Stimulated activated CD8-positive, alpha-beta memory T cell treated with anti-CD3 and anti-CD28 coated beads, Interleukin-12 subunit alpha, Interleukin-12 subunit beta, amount 100 ng/mL, for 24 hours (primary cell): ENCODE results near the gene DUOX2.
"Not testable (repeated sequence)": the region's sequence is repeated elsewhere in the genome, so short reads cannot be mapped to it uniquely, and the experiment has no call there.

ENCODE experiments used
- DNase-seq: peaks from one replicate; pipeline ENCODE4 v3.0.0-alpha.2; 2020; ENCODE audit errors: extremely low read depth

Gene DUOX2

DNA sequence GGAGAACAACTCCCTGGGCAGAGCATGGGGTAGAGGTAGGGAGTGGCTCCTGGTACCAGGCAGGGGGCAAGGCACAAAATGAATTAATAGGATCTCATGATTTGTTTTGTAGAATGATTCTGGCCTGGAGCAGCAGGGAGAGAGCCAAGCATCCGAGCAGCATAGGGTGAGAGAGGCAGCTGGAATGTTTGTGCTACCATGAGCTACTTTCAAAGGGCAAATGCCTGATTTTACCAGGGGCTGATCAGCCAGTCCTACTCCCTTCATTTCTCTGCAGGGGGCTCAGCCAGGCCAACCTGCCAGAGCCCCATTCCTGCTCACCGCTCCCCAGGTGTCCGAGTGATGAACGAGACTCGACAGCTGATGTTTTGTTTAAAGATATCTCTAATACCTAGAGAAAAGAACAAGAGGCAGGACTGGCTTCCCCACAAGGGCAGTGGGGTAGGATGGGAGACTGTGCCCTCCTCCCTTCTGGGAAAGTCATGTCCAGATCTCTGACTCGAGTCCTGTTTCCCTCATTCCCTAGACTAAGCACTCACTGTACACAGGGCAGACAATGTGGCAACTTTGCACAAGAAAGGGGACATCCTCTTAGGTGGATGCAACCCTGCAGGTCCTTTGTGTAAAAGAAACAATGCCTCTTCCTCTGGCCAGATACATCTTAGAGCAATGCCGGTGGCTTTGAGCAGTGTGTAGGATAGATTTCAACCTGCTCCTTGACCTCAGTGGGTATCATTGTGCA, 12.9 kb downstream of the DUOX2 start:
- no peak for DNase-seq

GRCh38 chr15:45099549-45100165, 14.3 kb downstream of the DUOX2 start:
- DNase-seq: no peak

- DNase-seq: no peak
These were observed 16.5 kb downstream of the DUOX2 start for GRCh38 chr15:45097466-45097865.

GRCh38 chr15:45095661-45096060, 18.3 kb downstream of the DUOX2 start:
- no peak for DNase-seq

DNA sequence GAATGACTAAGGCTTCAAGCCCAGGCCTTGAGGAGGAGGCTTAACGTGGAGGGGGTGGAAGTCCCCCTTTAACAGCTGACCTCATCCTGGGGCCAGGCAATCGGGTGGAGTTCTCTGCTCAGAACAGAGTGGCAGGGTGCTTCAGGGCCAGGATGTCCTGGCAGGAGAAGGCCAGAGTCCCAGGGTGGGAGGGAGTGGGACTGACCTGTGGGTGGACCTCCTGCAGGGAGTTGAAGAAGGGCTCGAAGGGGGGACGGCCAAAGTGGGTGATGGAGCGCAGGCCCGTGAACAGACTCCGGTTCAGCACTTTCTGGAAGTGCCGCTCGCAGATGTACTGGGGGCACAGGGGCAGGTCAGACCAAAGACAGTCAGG, 19.6 kb downstream of the DUOX2 start:
- no peak for DNase-seq

- no peak for DNase-seq
These were observed 20.2 kb downstream of the DUOX2 start for GRCh38 chr15:45093622-45094357.

- no peak for DNase-seq
These were observed 21.0 kb downstream of the DUOX2 start for GRCh38 chr15:45093013-45093412.

- no peak for DNase-seq
These were observed 22.4 kb downstream of the DUOX2 start for GRCh38 chr15:45091576-45091975.

- no peak for DNase-seq
These were observed 22.8 kb downstream of the DUOX2 start for GRCh38 chr15:45091161-45091560.

GRCh38 chr15:45089712-45090373, 24.1 kb downstream of the DUOX2 start:
- no peak for DNase-seq

GRCh38 chr15:45088801-45089711, 24.9 kb downstream of the DUOX2 start:
- DNase-seq: no peak

- DNase-seq: no peak
These were observed 26.5 kb downstream of the DUOX2 start for GRCh38 chr15:45087513-45087912.

GRCh38 chr15:45084163-45084562, 29.8 kb downstream of the DUOX2 start:
- DNase-seq: no peak

DNA sequence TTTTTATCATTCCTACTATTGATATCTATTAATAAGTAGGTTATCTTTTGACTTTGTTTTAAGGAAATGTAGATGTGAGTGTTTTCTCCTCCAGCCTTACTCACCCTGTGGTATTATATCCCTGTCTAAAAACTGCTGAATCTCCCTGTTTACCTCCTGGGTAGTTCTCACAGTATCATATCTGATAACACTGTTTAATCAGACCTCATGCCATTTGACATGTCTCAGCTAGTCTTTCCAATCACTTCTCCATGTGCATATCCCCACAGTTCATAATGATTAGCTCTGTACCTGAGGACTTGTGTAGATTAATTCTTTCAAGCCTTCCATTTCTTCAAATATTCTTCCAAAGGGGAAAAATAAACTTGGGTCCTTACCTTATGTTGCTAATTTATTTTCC, 30.7 kb downstream of the DUOX2 start:
- DNase-seq: no peak

DNA sequence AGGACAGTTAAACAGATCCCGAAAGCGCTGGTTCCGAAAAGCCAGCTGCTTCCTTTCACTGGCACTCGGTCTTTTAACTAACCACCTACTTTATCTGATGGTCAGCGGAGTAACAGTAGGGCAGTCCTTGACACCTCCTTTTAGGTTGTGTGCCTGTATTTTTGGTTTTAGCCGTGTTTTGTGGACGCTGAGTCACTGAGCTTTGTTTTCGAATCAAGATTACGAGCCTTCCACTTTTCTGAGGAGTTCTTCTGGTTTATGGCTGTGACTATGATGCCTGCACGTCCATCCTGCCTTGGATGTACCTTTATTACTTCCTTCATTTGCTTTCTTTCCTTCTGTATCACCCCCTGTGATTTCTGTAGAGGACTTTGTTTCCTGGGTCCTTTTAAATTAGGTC, 31.6 kb downstream of the DUOX2 start:
- DNase-seq: not testable (repeated sequence)

DNA sequence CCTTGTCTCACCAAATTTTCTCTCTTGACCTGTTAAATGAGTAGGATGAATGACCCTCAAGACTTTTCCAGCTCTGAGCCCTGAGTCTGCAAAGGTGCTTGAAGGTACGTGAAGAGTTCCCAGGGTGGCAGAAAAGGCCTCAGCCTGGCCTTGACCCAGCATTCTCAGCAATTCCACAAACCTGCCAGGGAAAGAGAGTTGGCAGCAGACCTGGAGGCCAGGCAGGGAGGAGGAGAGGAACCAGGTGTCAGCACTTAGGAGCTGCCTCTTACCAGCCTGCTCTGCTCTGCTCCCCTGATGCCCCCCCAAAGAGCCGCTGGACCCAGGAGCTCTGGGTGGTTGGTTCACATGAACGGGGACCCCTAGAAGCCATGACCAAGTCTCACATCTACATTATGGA, 33.4 kb downstream of the DUOX2 start:
- DNase-seq: not testable (repeated sequence)

- DNase-seq: not testable (repeated sequence)
These were observed 34.2 kb downstream of the DUOX2 start for GRCh38 chr15:45079628-45080246.

- DNase-seq: not testable (repeated sequence)
These were observed 34.8 kb downstream of the DUOX2 start for GRCh38 chr15:45079201-45079600.

DNA sequence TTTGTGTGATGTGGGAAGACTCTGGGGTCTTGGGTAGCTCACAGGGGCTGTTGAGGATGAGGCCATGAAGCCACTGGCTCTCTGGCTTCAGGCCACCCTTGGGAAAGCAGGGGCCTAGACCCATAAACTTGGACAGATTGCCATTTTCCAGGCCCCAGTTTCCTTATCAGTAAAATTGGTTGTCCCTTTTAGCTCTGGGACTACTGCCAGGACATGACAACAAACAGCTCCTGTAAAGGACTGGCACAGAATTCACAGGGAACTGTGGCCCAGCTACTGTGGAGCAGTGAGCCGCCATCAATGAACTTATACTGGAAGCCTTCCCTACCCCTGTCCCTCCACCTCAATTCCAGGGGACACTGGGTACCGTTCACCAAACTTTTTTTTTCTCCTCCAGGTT, 36.6 kb downstream of the DUOX2 start:
- DNase-seq: not testable (repeated sequence)

DNA sequence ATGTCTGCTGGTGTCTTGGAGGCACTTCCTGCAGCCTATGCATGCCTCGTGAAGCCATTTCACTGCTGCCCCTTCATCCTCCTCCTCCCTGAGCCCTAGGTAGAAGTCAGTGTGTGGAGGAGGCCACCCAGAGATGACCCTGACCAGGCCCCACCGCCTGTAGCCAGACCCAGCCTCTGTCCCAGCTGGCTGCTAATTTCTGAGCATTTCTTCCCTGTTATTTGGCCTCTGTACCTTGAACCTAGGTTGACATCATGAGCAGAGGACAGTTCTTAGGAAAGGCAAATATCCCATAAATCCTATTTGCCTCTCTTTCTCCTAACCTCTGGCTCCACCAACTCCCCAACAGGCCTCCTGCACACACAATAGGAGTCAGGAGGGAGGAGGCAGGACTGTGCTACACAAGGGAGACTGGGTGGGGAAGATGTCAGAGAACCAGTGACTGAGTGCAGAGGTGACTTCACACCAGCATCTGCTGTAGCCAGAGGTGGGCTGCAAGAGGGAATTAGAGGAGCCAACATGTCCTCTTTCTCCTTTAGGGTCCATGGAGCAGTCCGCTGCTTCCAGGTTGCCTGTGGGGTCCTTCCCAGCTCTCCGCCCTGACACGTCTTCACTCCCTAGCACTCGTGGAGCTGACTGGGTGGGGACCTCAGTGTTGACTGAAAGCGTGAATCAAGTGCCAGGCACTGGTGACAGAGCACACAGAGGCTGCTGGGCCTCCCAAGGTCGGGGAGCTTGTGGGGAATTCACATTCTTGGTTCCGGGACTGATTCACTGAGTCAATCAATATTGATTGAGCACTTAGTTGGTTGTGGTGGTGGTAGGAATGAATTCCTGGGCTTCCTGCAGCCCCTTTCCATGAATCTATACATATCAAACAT, 38.3 kb downstream of the DUOX2 start:
- not testable (repeated sequence) for DNase-seq
